OCI-LY3 (cell line): ENCODE measurements around the gene UBE2J1.
A peak's percentile ranks its signal among the peaks of the same experiment; 100 is the strongest.

ENCODE experiments used
- H2AFZ ChIP-seq: fragments of 200-600, 300-600 bp; shearing (Covaris generic); 2 replicates; pipeline ENCODE4 v1.6.0; 2014; ENCODE audit warnings: antibody characterized with exemption, low read depth, low read length
- H3K27ac ChIP-seq: fragments of 200-600, 300-600 bp; sonication (generic); 2 replicates; pipeline ENCODE4 v1.5.1; 2014; ENCODE audit warnings: mild to moderate bottlenecking, low read length, moderate library complexity, mixed read lengths
- H3K27me3 ChIP-seq: fragments of 200-600, 300-600 bp; sonication (generic); 2 replicates; pipeline ENCODE4 v1.6.1; 2014; ENCODE audit warnings: low read depth, low read length, mixed read lengths
- H3K36me3 ChIP-seq: fragments of 200-600, 300-600 bp; sonication (generic); replicated peaks from 2 replicates; pipeline ENCODE3; 2014; ENCODE audit warnings: low read depth, low read length, mixed read lengths
- H3K4me1 ChIP-seq: fragments of 300-600, 200-600 bp; sonication (generic); 2 replicates; pipeline ENCODE4 v1.6.1; 2014; ENCODE audit warnings: low read length, mixed read lengths
- H3K4me2 ChIP-seq: fragments of 200-600, 300-600 bp; sonication (generic); 2 replicates; pipeline ENCODE4 v1.6.1; 2014; ENCODE audit warnings: low read length, mixed read lengths
- H3K4me3 ChIP-seq: fragments of 300-600, 200-600 bp; sonication (generic); 2 replicates; pipeline ENCODE4 v1.5.1; 2014; ENCODE audit warnings: antibody characterized with exemption, mild to moderate bottlenecking, low read length, moderate library complexity
- H3K79me2 ChIP-seq: fragments of 300-600, 200-600 bp; shearing (Covaris generic); 2 replicates; pipeline ENCODE4 v1.6.1; 2014; ENCODE audit warnings: mild to moderate bottlenecking, low read length, mixed read lengths
- H3K9ac ChIP-seq: fragments of 300-600, 200-600 bp; shearing (Covaris generic); 2 replicates; pipeline ENCODE4 v1.6.0; 2014; ENCODE audit warnings: mild to moderate bottlenecking, low read length, moderate library complexity
- H3K9me3 ChIP-seq: fragments of 200-600, 300-600 bp; shearing (Covaris generic); 2 replicates; pipeline ENCODE4 v1.6.1; 2014; ENCODE audit warnings: low read length, mixed read lengths; ENCODE audit not compliant: insufficient read depth
- H4K20me1 ChIP-seq: fragments of 200-600, 300-600 bp; sonication (generic); 2 replicates; pipeline ENCODE4 v1.6.1; 2016; ENCODE audit warnings: low read length, mixed read lengths; ENCODE audit not compliant: insufficient read depth
- EZH2phosphoT487 ChIP-seq: fragments of 200-600 bp; shearing (Covaris generic); IDR thresholded peaks from 2 replicates; pipeline ENCODE4 v1.6.1; 2018; ENCODE audit warnings: antibody characterized with exemption, mixed run types, low read depth
- TF ChIP-seq, protein P1 (sequence below): fragments of 200-600, 300-600 bp; sonication (generic); IDR thresholded peaks from 2 replicates; pipeline ENCODE4 v1.5.1; 2014; ENCODE audit warnings: antibody characterized with exemption, low read length, low read depth

Gene UBE2J1

GRCh38 chr6:89351671-89352277 is 748 bp downstream of the UBE2J1 start:
- H3K9ac ChIP-seq: peak overlapping the region; percentile 85
- H3K79me2 ChIP-seq: peaks cover 61% of the 10 kb centered on the region
- H3K4me3 ChIP-seq: peak overlapping the region; percentile 93
- peak overlapping the region; percentile 86 for H3K4me2 ChIP-seq
- H4K20me1 ChIP-seq: peaks cover 34% of the 10 kb centered on the region
- no peaks in the 10 kb centered on the region for H3K9me3 ChIP-seq
- no peaks in the 10 kb centered on the region for H3K27me3 ChIP-seq
- no peak overlapping the region for H2AFZ ChIP-seq
- H3K27ac ChIP-seq: peak overlapping the region; percentile 66
- H3K36me3 ChIP-seq: peaks cover 11% of the 10 kb centered on the region
- H3K4me1 ChIP-seq: peaks cover 48% of the 10 kb centered on the region
- no peak for TF ChIP-seq EZH2phosphoT487
- TF ChIP-seq, protein P1, sequence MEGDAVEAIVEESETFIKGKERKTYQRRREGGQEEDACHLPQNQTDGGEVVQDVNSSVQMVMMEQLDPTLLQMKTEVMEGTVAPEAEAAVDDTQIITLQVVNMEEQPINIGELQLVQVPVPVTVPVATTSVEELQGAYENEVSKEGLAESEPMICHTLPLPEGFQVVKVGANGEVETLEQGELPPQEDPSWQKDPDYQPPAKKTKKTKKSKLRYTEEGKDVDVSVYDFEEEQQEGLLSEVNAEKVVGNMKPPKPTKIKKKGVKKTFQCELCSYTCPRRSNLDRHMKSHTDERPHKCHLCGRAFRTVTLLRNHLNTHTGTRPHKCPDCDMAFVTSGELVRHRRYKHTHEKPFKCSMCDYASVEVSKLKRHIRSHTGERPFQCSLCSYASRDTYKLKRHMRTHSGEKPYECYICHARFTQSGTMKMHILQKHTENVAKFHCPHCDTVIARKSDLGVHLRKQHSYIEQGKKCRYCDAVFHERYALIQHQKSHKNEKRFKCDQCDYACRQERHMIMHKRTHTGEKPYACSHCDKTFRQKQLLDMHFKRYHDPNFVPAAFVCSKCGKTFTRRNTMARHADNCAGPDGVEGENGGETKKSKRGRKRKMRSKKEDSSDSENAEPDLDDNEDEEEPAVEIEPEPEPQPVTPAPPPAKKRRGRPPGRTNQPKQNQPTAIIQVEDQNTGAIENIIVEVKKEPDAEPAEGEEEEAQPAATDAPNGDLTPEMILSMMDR: no peak

- H3K4me1 ChIP-seq: peaks cover 35% of the 10 kb centered on the region
- peak overlapping the region; percentile 86 for H3K4me2 ChIP-seq
- TF ChIP-seq, protein P1: no peak
- no peak for TF ChIP-seq EZH2phosphoT487
- no peaks in the 10 kb centered on the region for H3K27me3 ChIP-seq
- peaks cover 43% of the 10 kb centered on the region for H4K20me1 ChIP-seq
- peak overlapping the region; percentile 93 for H3K4me3 ChIP-seq
- no peak overlapping the region for H2AFZ ChIP-seq
- H3K9me3 ChIP-seq: no peaks in the 10 kb centered on the region
- H3K27ac ChIP-seq: peak overlapping the region; percentile 66
- peaks cover 72% of the 10 kb centered on the region for H3K79me2 ChIP-seq
- peaks cover 11% of the 10 kb centered on the region for H3K36me3 ChIP-seq
- no peak overlapping the region for H3K9ac ChIP-seq
These were observed 2.1 kb downstream of the UBE2J1 start for GRCh38 chr6:89350281-89350966.

DNA sequence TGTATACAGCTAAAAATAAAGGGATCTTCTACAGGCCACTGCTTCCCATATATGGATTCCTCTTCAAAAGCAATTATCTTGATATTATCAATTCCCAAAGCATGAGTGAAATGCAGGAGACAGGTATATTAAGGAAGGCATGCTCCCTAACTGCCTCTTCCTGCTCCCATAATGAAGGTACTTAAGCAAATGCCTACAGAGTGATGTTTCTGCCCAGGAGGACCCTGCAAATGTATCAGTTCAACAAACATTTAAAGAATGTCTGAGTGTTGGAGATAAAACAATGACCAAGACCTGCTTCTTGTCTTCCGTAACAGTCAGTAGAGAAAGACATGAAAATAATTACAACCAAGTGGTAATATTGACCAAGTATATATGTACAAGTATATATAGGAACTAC is 4.2 kb downstream of the UBE2J1 start:
- H3K9ac ChIP-seq: no peak overlapping the region
- H3K9me3 ChIP-seq: no peaks in the 10 kb centered on the region
- H3K36me3 ChIP-seq: peaks cover 11% of the 10 kb centered on the region
- peaks cover 55% of the 10 kb centered on the region for H4K20me1 ChIP-seq
- no peaks in the 10 kb centered on the region for H3K27me3 ChIP-seq
- peaks cover 84% of the 10 kb centered on the region for H3K79me2 ChIP-seq
- no peak overlapping the region for H2AFZ ChIP-seq
- no peak overlapping the region for H3K27ac ChIP-seq
- H3K4me2 ChIP-seq: no peak overlapping the region
- peaks cover 28% of the 10 kb centered on the region for H3K4me1 ChIP-seq
- TF ChIP-seq EZH2phosphoT487: no peak
- TF ChIP-seq, protein P1: no peak
- H3K4me3 ChIP-seq: no peak overlapping the region

- no peaks in the 10 kb centered on the region for H3K27me3 ChIP-seq
- no peak overlapping the region for H3K27ac ChIP-seq
- peaks cover 55% of the 10 kb centered on the region for H4K20me1 ChIP-seq
- no peaks in the 10 kb centered on the region for H3K9me3 ChIP-seq
- TF ChIP-seq, protein P1: no peak
- no peak for TF ChIP-seq EZH2phosphoT487
- H3K79me2 ChIP-seq: peaks cover 79% of the 10 kb centered on the region
- no peak overlapping the region for H3K4me3 ChIP-seq
- no peak overlapping the region for H3K9ac ChIP-seq
- no peak overlapping the region for H2AFZ ChIP-seq
- no peak overlapping the region for H3K4me2 ChIP-seq
- H3K4me1 ChIP-seq: peaks cover 27% of the 10 kb centered on the region
- peaks cover 11% of the 10 kb centered on the region for H3K36me3 ChIP-seq
These were observed 4.7 kb downstream of the UBE2J1 start for GRCh38 chr6:89347825-89348224.
